Sigmoid colon (tissue), 4 donors: Measurements from ENCODE around the gene RARRES2.

Experiments used
- CTCF ChIP-seq, 4 experiments: fragments of 450-650 bp in 3 of 4; fragments of 200-600 bp in 1 of 4; IDR thresholded peaks; one replicate each; pipeline ENCODE4 v1.5.1; 2016 to 2019; ENCODE audit warnings: antibody characterized with exemption in 4 of 4, mild to moderate bottlenecking in 3 of 4, moderate library complexity in 2 of 4
- POLR2A ChIP-seq, 2 donors: fragments of 450-650 bp; IDR thresholded peaks; one replicate each; pipeline ENCODE4 v1.6.1; 2016; ENCODE audit warnings: antibody characterized with exemption in 2 of 2, mild to moderate bottlenecking in 2 of 2, moderate library complexity in 2 of 2
- POLR2AphosphoS5 ChIP-seq, 4 donors: sonication (generic); formaldehyde crosslinking; IDR thresholded peaks; one replicate each; pipeline ENCODE4 v1.6.1; 2017; ENCODE audit warnings: antibody characterized with exemption in 4 of 4

GRCh38 chr7:150371996-150372270, 30.5 kb upstream of the RARRES2 start:
- TF ChIP-seq CTCF (IDR thresholded peaks at IDR 0.05) (no peak), POLR2AphosphoS5 (IDR thresholded peaks at IDR 0.05) (no peak), POLR2A (IDR thresholded peaks at IDR 0.05) (no peak)
